IPS-15b (cell line): Measurements from ENCODE around the gene UFD1.

Experiments used
- H3K27me3 ChIP-seq: one replicate; pipeline ENCODE4 v1.6.1; 2013; ENCODE audit warnings: low read length; ENCODE audit not compliant: control insufficient read depth, insufficient read depth
- H3K36me3 ChIP-seq: one replicate; pipeline ENCODE4 v1.6.1; 2013; ENCODE audit warnings: low read length; ENCODE audit not compliant: control insufficient read depth, insufficient read depth
- H3K4me1 ChIP-seq: one replicate; pipeline ENCODE4 v1.6.1; 2013; ENCODE audit warnings: mild to moderate bottlenecking, low read length; ENCODE audit not compliant: control insufficient read depth, insufficient read depth
- H3K4me3 ChIP-seq: one replicate; pipeline ENCODE4 v1.5.1; 2013; ENCODE audit warnings: low read depth, low read length
- H3K9ac ChIP-seq: one replicate; pipeline ENCODE4 v1.6.1; 2013; ENCODE audit warnings: low read depth, mild to moderate bottlenecking, low read length
- H3K9me3 ChIP-seq: one replicate; pipeline ENCODE4 v1.6.1; 2013; ENCODE audit warnings: mild to moderate bottlenecking, low read length; ENCODE audit not compliant: control insufficient read depth, insufficient read depth

The UFD1 gene, protein sequence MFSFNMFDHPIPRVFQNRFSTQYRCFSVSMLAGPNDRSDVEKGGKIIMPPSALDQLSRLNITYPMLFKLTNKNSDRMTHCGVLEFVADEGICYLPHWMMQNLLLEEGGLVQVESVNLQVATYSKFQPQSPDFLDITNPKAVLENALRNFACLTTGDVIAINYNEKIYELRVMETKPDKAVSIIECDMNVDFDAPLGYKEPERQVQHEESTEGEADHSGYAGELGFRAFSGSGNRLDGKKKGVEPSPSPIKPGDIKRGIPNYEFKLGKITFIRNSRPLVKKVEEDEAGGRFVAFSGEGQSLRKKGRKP

DNA sequence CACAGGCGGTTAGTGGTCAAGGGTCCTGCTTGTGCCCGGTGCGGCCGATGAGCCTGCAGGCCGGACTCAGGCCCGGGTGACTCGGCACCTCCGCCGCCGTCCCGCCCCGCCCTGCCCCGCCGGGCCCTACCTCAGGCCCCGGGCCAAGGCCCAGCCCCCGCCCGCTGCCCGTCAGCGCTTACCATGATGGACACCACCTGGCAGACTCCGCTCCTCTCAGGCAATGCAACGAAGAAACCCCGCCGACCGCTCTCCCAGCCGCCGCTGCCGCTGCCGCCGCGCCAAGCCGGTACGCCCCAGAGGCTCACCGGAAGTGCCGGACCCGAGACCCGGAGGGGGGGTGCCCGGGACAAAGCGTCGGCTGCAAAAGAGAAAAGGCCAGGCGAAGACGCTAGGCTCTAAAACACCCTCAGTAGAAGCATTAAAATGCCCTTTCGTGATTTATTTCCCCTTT lies at the start of gene UFD1:
TSS of gene UFD1 (minus strand) at position 293 of the 454 bp plus-strand sequence. CDS start at position 185, 108 bp downstream.
- Histone ChIP-seq H3K4me1 (no peaks in the 10 kb centered on the region), H3K27me3 (no peaks in the 10 kb centered on the region), H3K36me3 (peaks cover 12% of the 10 kb centered on the region), H3K9ac (peak within 1 kb of the TSS; percentile 95), H3K9me3 (no peaks in the 10 kb centered on the region), H3K4me3 (peak within 1 kb of the TSS; percentile 95)

DNA sequence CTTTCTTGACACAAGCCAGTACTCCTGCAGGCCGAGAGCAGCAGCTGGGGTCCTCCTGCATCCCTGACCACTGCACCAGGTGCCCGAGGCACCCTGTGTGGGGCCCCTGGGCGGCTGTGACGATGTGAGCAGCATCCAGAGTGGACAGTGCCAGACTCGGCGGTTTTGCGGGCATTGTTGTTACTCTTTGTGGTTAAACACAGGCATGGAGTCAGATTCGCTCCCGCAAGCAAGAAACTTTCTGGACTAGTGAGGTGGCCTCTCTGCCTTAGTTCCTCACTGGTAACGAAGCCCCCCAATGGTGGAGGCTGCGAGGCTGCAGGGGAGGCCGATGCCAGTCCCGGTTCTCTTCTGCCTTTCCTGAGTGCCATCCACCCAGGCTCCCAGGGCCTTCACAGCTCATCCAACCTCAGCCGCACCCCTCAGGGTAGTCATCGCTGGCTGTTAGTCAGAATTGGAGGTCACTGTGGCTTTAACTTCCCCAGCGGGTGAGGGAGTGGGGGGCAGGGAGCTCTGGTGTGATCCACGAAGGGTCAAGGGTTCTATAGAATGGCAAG lies 48.9 kb upstream of the UFD1 start:
- Histone ChIP-seq H3K36me3 (no peaks in the 10 kb centered on the region), H3K4me1 (no peaks in the 10 kb centered on the region), H3K4me3 (no peak overlapping the region), H3K9ac (no peak overlapping the region), H3K27me3 (peaks cover 16% of the 10 kb centered on the region), H3K9me3 (no peaks in the 10 kb centered on the region)

DNA sequence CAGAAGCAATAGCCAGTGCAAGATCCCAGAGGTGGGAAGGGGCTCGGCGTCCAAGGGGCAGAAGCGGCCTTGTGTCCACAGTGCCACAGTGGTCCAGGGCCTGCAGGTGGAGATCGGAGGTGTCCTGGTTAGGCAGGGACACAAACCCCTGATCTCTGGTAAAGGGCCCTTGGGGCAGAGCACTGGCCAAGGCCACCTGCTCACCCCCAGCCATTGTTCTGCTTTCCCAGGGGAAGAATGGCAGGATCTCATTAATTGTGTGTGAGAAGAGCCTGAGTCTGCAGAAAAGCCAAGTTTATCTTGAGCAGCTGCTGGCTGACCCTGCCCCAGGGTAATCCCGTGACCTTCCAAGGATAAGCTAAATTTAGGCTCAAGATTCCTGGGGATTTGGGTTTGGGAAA lies 48.3 kb upstream of the UFD1 start:
- Histone ChIP-seq H3K36me3 (no peaks in the 10 kb centered on the region), H3K9me3 (no peaks in the 10 kb centered on the region), H3K9ac (no peak overlapping the region), H3K27me3 (peaks cover 19% of the 10 kb centered on the region), H3K4me3 (no peak overlapping the region), H3K4me1 (peaks cover 2% of the 10 kb centered on the region)

DNA sequence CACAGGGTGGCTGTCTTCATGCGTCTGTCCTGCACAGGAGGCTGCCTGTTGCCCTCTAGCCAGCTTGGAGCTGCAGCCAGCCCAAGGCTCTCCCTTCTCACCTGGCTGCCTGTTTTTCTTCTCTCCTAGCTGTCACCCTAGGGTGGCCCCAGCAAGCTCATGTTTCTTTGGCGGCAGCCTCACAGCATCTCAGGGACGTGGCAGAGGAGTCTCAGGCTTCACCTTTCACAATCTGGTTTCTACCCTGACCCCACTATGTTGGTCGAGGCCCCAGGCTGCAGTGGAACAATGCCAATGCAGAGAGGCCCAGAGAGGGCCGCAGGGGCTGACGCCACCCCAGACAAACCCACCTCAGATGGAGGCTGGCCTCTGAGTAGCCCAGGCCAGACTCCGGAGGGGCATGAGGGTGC lies 47.7 kb upstream of the UFD1 start:
- Histone ChIP-seq H3K4me1 (peaks cover 4% of the 10 kb centered on the region), H3K9ac (no peak overlapping the region), H3K27me3 (peaks cover 24% of the 10 kb centered on the region), H3K4me3 (no peak overlapping the region), H3K9me3 (no peaks in the 10 kb centered on the region), H3K36me3 (no peaks in the 10 kb centered on the region)

DNA sequence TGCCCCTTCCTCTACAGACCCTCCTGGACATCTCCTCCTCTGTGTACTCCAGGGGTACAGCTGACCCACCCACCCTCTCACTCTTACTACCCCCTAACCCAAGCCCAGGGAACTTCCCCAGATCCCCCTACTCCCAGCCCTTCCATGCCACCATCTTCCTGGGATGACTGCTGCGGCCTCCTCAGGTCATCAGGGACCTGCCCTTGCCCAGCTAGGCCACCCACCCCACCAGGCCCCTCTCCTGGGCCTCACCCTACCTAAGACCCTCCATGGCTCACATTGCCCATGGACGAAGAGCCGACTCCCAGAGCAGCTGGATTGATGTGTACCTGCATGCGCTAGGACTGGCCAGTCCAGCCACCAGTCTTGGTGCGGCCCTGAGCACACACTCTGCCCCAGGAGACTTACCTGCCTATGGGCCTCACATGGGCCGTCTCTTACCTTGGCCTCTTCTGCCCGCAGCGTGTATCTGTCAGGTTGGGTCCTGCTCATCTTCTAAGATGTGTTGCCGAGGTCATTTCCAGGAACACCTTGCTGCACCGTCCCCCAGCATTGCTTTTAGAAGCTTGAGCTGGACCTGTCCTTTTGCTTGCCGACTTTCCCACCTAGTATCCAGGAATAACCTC lies 47.2 kb upstream of the UFD1 start:
- H3K27me3 ChIP-seq, result peaks cover 24% of the 10 kb centered on the region

DNA sequence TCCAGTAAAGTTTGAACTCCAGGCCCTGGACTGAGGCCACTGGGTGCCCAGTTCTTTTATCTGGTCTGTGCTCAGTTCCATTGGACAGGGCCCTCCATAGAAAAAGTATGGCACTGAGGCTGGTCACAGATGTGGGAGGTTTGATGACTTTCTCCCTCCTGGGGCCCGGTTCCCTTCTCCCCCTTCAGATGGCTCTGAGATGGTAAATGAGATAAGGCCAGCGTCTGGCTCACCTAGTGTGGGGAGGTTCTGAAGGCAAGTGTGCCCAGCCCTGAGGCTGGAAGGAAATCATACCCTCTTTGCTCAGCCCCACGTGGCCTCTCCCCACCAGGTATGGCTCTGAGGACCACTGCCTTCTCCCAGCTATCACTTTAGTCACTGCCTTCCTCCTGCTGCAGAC lies 46.7 kb upstream of the UFD1 start:
- Histone ChIP-seq H3K9ac (no peak overlapping the region), H3K4me1 (peaks cover 4% of the 10 kb centered on the region), H3K36me3 (peaks cover 3% of the 10 kb centered on the region), H3K9me3 (no peaks in the 10 kb centered on the region), H3K4me3 (no peak overlapping the region), H3K27me3 (peaks cover 24% of the 10 kb centered on the region)

More for the DNA sequence above, 47.2 kb upstream of the UFD1 start:
- Histone ChIP-seq H3K9ac (no peak overlapping the region), H3K9me3 (no peaks in the 10 kb centered on the region), H3K4me1 (peaks cover 4% of the 10 kb centered on the region), H3K36me3 (peaks cover 3% of the 10 kb centered on the region), H3K4me3 (no peak overlapping the region)

DNA sequence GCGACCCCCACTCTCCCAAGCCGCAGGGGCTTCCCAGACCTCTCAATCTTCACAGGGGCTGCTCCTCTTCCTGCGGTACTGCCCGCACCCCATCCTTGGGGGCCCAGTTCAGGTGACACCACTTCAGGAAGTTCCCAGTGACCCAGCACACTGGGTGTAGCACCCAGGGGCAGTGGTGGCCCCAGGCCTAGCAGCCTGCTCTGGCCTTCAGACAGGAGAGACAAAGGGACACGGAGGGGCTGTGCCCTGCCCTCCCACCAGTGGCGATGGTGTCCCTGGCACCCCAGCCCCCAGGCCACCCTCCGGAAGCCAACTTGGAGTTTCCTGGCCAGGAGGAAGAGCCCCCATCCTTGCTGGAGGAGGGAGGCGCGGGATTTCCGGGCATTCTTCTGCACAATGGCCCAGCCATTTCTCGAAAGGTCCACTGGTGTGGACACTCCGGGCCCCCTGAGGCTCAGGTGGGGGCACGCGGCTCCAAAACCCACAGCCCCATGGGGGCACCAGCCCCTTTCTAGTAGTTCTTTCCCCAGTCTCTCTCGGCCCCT lies 46.2 kb upstream of the UFD1 start:
- H3K4me3 ChIP-seq, result peak overlapping the region; percentile 66
- no peaks in the 10 kb centered on the region for H3K9me3 ChIP-seq
- H3K27me3 ChIP-seq, result peaks cover 24% of the 10 kb centered on the region
- H3K4me1 ChIP-seq, result peaks cover 4% of the 10 kb centered on the region
- H3K9ac ChIP-seq, result no peak overlapping the region
- peaks cover 3% of the 10 kb centered on the region for H3K36me3 ChIP-seq

DNA sequence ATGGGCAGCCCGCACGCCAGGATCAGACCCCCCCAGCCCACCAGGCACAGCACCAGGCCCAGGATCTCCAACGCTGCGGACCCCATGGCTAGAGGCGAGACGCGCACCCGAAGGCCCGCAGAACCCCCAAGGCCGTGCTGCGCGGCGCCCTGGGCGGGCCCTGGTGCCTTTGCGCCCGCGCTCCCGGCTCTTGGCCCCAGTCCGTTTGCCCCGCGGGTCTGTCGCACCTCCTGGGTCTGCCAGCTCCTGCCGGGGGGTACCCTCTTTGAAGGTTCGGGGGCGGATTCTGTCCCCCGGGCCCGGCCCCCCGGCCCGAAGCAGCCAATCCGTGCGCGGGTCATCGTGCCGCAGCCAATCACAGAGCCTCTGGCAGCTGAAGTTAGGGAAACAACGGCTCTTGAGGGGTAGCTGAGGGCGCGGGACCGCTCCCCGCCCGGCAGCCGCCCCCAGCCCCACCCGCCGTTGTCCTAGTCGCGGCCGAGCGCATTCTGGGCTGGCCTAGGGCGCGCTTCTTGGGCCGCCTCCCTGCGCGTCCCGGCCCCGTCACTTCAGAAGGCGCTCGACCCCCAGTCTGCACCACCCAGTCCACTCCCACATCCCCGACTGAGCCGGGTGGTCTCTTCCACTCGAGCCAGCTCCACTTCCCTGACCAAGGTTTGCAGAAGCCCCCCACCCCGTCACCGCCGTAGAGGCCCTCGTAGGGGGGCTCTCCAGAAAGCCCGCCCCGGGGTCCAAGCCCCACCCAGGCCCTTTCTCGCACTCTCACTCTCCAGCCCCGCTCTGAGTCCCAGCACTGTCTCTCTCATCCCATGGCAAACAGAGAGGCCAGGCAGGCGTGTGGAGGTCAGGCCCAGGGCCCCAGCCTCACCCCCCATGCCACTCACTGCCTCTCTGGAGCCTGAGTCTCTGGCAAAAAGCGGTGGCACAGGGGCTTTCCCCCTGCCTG lies 45.5 kb upstream of the UFD1 start, which contains the start of gene CLDN5:
TSS of gene CLDN5 (minus strand) at position 241 of the 946 bp plus-strand sequence. CDS start at position 86, 155 bp downstream.
- Histone ChIP-seq H3K9ac (peak within 1 kb of the TSS; percentile 16), H3K4me1 (peaks cover 4% of the 10 kb centered on the region), H3K27me3 (peaks cover 24% of the 10 kb centered on the region), H3K4me3 (peak within 1 kb of the TSS; percentile 66), H3K36me3 (peaks cover 3% of the 10 kb centered on the region), H3K9me3 (no peaks in the 10 kb centered on the region)

DNA sequence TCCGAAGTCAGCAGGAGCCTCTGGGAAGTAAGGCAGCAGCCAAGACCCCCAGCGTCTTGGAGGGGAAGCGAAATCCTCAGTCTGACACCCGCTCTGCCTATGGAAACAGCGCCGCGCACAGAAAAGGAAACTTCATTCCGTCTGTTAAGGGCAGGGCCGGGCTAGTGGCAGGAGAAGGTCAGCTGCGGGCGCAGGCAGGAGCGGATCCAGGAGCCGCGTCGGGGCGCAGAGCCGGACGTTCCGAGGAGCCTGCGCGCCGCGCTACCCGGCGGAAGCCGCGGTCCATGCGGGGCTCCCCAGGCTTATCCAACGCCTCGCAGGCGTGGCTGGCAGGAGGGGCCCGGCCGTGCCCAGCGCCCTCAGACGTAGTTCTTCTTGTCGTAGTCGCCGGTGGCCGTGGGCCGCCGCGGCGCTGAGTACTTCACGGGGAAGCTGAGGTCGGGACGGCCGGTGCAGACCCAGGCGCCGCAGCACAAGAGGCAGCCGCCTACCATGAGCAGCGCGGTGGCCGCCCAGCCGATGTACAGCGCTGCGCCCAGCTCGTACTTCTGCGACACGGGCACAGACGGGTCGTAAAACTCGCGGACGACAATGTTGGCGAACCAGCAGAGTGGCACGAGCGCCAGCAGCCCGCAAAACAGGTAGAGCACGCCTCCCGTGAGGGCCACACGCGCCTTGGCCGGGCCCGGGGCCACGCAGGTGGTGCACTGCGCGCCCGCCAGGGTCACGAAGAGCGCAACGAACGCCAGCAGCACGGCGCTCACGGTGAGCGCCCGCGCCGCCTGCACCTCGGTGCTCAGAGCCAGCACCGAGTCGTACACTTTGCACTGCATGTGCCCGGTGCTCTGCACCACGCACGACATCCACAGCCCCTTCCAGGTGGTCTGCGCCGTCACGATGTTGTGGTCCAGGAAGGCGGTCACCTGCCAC lies 44.5 kb upstream of the UFD1 start:
- Histone ChIP-seq H3K9ac (peak overlapping the region; percentile 16), H3K9me3 (no peaks in the 10 kb centered on the region), H3K4me1 (peaks cover 4% of the 10 kb centered on the region), H3K27me3 (peaks cover 24% of the 10 kb centered on the region), H3K4me3 (peak overlapping the region; percentile 66), H3K36me3 (peaks cover 3% of the 10 kb centered on the region)

DNA sequence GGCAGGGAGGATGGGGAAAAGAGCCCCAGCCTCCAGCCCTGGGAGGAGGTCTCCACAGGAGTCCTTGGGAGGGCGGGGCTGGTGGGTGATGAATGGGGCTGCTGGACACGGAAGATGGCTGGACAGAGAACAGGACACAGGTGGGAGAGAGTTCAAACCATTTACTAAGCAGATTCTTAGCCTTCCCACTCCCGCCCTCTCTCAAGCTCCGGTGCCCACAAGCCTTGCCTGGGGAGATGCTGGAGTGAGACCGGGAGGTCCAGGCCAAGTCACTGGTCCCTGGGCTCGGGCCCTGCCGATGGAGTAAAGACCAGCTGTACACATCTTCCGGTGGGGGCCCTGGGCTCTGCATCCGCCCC lies 43.9 kb upstream of the UFD1 start:
- peaks cover 3% of the 10 kb centered on the region for H3K36me3 ChIP-seq
- no peaks in the 10 kb centered on the region for H3K9me3 ChIP-seq
- peak overlapping the region; percentile 66 for H3K4me3 ChIP-seq
- H3K27me3 ChIP-seq, result peaks cover 24% of the 10 kb centered on the region
- peaks cover 4% of the 10 kb centered on the region for H3K4me1 ChIP-seq
- H3K9ac ChIP-seq, result no peak overlapping the region
